Parathyroid adenoma (tissue), 2 donors: Measurements from ENCODE around the gene PRC1.
"Not testable (repeated sequence)": the region's sequence is repeated elsewhere in the genome, so short reads cannot be mapped to it uniquely, and the experiment has no call there.

ENCODE experiments used
- H2AFZ ChIP-seq: fragments of 300-600 bp; sonication (generic); one replicate; pipeline ENCODE4 v1.7.0; 2017; ENCODE audit warnings: antibody characterized with exemption, mild to moderate bottlenecking
- H3K27ac ChIP-seq: fragments of 300-600 bp; sonication (generic); one replicate; pipeline ENCODE4 v1.7.0; 2017
- H3K27me3 ChIP-seq: fragments of 300-600 bp; sonication (generic); one replicate; pipeline ENCODE4 v1.7.0; 2017; ENCODE audit warnings: low read length; ENCODE audit not compliant: control insufficient read depth, insufficient read depth
- H3K36me3 ChIP-seq: fragments of 300-600 bp; sonication (generic); one replicate; pipeline ENCODE4 v1.7.0; 2017; ENCODE audit warnings: low read length; ENCODE audit not compliant: control insufficient read depth, insufficient read depth
- H3K4me1 ChIP-seq: fragments of 300-600 bp; sonication (generic); one replicate; pipeline ENCODE4 v1.7.0; 2017; ENCODE audit warnings: control low read depth
- H3K4me2 ChIP-seq: fragments of 300-600 bp; sonication (generic); one replicate; pipeline ENCODE4 v1.7.0; 2017; ENCODE audit warnings: low read length
- H3K4me3 ChIP-seq: fragments of 300-600 bp; sonication (generic); one replicate; pipeline ENCODE4 v1.7.0; 2017; ENCODE audit warnings: low read depth, low read length
- H3K79me2 ChIP-seq: fragments of 300-600 bp; sonication (generic); one replicate; pipeline ENCODE4 v1.7.0; 2017; ENCODE audit warnings: control low read depth
- H3K9ac ChIP-seq: fragments of 300-600 bp; sonication (generic); one replicate; pipeline ENCODE4 v1.7.0; 2017; ENCODE audit warnings: mild to moderate bottlenecking
- H3K9me3 ChIP-seq: fragments of 300-600 bp; sonication (generic); one replicate; pipeline ENCODE4 v1.7.0; 2017; ENCODE audit warnings: low read length; ENCODE audit not compliant: control insufficient read depth
- TF ChIP-seq, protein P1 (sequence below): fragments of 300-600 bp; sonication (generic); IDR thresholded peaks from one replicate; pipeline ENCODE4 v1.7.0; 2017; ENCODE audit warnings: antibody characterized with exemption, mild to moderate bottlenecking
- donor health status: primary hyperparathyroidism.

Gene PRC1

DNA sequence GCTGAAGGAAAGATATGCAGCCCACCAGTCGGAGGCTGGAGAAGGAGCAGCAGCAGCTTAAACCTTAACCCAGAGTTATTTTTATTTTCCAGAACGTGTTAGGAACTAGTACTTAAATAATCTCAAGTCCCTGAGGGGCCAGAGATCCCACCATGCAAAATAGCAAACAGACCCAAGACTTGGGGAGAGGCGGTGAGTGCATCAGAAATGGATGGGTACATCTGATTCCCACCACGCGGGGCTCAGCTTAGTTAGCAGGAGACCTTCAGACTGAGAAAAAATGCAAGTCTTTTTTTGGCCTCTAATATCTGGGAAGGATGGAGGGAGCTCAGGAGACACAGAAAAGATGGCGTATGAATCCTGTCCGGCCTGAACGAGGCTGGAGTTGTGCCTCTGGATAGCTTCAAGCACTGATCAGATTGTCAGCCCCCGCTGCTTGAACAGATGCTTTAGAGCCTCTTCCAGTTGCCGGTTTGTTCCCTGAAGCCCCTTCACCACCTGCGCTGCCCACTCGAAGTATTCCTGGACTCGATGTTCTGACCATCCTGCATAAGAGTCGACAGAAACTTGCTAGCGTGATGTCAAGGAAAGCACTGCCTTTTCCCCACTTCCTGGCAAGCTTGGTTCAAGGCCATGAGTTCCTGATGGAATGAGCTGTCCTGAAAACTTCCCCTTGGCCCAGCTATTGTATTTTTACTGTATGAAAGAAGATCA, 63.3 kb downstream of the PRC1 start:
- Histone ChIP-seq H3K4me3 (no peak overlapping the region), H3K27ac (peak overlapping the region; percentile 83), H3K9me3 (no peaks in the 10 kb centered on the region), H3K9ac (no peak overlapping the region), H3K27me3 (no peaks in the 10 kb centered on the region), H3K4me1 (peaks cover 6% of the 10 kb centered on the region), H3K36me3 (no peaks in the 10 kb centered on the region), H3K79me2 (no peaks in the 10 kb centered on the region), H3K4me2 (peak overlapping the region; percentile 95), H2AFZ (no peak overlapping the region)
- TF ChIP-seq, protein P1, sequence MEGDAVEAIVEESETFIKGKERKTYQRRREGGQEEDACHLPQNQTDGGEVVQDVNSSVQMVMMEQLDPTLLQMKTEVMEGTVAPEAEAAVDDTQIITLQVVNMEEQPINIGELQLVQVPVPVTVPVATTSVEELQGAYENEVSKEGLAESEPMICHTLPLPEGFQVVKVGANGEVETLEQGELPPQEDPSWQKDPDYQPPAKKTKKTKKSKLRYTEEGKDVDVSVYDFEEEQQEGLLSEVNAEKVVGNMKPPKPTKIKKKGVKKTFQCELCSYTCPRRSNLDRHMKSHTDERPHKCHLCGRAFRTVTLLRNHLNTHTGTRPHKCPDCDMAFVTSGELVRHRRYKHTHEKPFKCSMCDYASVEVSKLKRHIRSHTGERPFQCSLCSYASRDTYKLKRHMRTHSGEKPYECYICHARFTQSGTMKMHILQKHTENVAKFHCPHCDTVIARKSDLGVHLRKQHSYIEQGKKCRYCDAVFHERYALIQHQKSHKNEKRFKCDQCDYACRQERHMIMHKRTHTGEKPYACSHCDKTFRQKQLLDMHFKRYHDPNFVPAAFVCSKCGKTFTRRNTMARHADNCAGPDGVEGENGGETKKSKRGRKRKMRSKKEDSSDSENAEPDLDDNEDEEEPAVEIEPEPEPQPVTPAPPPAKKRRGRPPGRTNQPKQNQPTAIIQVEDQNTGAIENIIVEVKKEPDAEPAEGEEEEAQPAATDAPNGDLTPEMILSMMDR = no peak

DNA sequence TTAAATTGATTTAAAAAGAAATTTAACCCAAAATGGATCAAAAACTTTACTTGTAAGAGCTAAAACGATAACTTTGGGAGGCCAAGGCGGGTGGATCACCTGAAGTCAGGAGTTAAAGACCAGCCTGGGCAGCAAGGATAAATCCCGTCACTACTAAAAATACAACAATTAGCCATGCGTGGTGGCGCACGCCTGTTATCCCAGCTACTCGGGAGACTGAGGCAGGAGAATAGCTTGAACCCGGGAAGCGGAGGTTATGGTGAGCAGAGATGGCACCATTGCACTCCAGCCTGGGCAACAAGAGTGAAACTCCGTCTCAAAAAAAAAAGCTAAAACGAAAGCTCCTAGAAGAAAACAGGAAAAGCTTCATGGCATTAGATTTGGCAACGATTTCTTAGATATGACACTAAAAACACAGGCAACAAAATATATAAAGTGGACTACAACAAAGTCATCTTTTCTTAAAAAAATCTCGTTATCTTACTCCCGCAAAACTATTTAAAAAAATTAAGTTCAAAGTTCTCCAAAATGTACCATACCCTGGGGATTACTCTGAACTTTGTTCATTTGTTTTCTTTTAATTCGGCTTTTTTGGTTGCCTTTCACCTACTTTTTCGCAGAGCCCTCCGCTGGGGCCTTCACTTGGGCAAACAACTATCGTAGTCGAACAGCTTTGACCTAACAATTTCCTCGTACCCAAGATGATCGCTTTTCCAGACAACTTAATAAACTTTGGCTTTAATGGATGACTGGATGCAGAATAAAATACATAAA, 64.9 kb downstream of the PRC1 start:
- Histone ChIP-seq H3K27ac (peak overlapping the region; percentile 83), H3K79me2 (no peaks in the 10 kb centered on the region), H3K36me3 (no peaks in the 10 kb centered on the region), H3K9ac (no peak overlapping the region), H3K4me1 (peaks cover 6% of the 10 kb centered on the region), H3K4me2 (peak overlapping the region; percentile 70), H3K4me3 (peak overlapping the region; percentile 60), H2AFZ (peak overlapping the region; percentile 88), H3K27me3 (no peaks in the 10 kb centered on the region), H3K9me3 (no peaks in the 10 kb centered on the region)
- TF ChIP-seq, protein P1 = no peak

DNA sequence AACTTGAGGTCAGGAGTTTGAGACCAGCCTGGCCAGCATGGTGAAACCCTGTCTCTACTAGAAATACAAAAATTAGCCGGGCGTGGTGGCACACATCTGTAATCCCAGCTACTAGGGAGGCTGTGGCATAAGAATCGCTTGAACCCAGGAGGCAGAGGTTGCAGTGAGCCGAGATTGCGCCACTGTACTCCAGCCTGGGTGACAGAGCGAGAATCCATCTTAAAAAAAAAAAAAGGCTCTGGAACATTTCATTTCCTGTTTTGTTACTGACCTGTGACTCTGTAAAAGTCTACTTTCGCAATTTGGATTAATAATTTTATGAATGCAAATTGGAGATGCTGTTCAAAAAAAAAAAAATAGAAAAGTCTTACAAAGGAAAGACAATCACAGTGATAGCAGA, 66.2 kb downstream of the PRC1 start:
- not testable (repeated sequence) for H3K9me3 ChIP-seq, H3K27ac ChIP-seq, H3K4me1 ChIP-seq, H2AFZ ChIP-seq, H3K27me3 ChIP-seq, H3K4me2 ChIP-seq, H3K4me3 ChIP-seq, H3K36me3 ChIP-seq, H3K9ac ChIP-seq, H3K79me2 ChIP-seq

DNA sequence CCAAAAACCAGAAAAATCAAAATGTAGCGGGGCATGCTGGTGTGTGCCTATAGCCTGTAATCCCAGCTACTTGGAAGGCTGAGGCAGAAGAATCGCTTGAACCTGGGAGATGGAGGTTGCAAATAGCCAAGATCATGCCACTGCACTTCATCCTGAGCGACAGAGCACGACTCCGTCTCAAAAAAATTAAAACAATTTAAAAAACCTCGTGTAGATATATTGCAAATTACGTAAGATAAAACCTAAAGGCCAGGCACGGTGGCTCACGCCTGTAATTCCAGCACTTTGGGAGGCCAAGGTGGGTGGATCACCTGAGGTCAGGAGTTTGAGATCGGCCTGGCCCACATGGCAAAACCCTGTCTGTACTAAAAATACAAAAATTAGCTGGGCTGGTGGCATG, 67.6 kb downstream of the PRC1 start:
- not testable (repeated sequence) for H3K9me3 ChIP-seq, H3K4me3 ChIP-seq, H3K9ac ChIP-seq, H3K4me2 ChIP-seq, H3K27me3 ChIP-seq, H3K27ac ChIP-seq, H3K4me1 ChIP-seq, H3K36me3 ChIP-seq, H3K79me2 ChIP-seq, H2AFZ ChIP-seq

DNA sequence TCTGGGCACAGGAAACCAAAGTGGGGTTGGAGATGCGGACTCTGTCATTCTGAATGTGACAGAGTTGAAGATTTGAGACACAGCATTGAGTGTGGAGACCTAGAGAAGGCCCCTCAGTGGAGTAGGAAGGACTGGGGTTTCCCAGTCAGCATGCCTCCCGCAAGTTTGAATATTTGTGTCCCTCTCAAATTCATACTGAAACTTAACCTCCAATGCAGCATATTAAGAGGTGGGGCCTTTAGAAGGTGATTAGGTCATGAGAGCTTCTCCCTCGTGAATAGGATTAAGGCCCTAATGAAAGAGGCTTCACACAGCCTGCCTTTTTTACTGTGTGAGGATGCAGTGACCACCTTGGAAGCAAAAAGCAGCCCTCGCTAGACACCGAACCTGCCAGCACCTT, 70.0 kb downstream of the PRC1 start:
- Histone ChIP-seq H3K27ac (no peak overlapping the region), H3K36me3 (no peaks in the 10 kb centered on the region), H3K27me3 (no peaks in the 10 kb centered on the region), H3K4me3 (no peak overlapping the region), H3K79me2 (no peaks in the 10 kb centered on the region), H3K4me1 (no peaks in the 10 kb centered on the region), H2AFZ (no peak overlapping the region), H3K9ac (no peak overlapping the region), H3K9me3 (no peaks in the 10 kb centered on the region), H3K4me2 (no peak overlapping the region)
- TF ChIP-seq, protein P1 = no peak

DNA sequence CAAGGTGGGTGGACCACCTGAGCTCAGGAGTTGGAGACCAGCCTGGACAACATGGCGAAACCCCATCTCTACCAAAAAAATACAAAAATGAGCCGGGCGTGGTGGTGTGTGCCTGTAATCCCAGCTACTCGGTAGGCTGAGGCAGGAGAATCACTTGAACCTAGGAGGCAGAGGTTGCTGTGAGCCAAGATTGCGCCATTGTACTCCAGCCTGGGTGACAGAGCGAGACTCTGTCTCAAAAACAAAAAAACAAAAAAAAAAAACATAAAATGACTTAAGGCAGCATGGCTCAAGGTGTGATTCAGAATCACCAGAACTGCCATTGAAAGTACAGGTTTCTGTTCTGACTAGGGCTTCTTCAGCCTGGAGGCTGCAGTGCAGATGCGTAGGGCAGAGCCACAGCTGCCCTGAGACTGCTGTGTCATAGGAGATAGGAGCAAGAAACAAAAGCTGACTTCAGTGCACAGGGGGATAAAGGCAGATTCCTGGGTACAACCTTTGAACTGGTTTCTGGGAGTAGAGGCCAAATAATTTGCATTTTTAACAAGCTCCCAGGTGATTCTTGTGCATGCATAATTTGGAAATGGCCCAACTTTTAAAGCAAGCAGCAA, 71.5 kb downstream of the PRC1 start:
- H2AFZ ChIP-seq, H3K9ac ChIP-seq, H3K27ac ChIP-seq, H3K4me2 ChIP-seq, H3K4me3 ChIP-seq, H3K4me1 ChIP-seq, H3K9me3 ChIP-seq, H3K79me2 ChIP-seq, H3K27me3 ChIP-seq, H3K36me3 ChIP-seq: not testable (repeated sequence)
